Fibroblast of upper back skin (primary cell): ENCODE data around the gene SH3D19.
A peak's percentile ranks its signal among the peaks of the same experiment; 100 is the strongest.
"Not testable (repeated sequence)": the region's sequence is repeated elsewhere in the genome, so short reads cannot be mapped to it uniquely, and the experiment has no call there.

Experiments
- DNase-seq: peaks from one replicate; pipeline ENCODE4 v3.0.0-alpha.2; 2013

The SH3D19 gene

DNA sequence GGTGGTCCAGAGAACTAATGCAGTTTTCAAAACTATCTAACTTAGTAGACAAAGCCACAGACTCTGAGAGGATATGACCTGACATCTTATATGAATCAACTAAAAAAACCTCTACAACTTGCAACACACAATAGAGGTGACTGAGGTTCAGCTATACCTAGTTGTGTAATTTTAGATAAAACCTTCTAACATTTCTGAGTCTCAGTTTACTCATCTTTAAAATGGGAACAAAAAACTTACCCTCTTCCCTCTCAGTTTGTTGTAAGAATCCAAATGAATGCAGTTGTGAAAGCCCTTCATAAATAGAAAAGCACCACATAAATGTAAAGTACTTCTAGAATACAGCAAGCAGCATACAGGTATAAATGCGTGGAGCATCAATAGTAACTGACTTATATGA, 5.9 kb downstream of the SH3D19 start:
- DNase-seq, result no peak

DNA sequence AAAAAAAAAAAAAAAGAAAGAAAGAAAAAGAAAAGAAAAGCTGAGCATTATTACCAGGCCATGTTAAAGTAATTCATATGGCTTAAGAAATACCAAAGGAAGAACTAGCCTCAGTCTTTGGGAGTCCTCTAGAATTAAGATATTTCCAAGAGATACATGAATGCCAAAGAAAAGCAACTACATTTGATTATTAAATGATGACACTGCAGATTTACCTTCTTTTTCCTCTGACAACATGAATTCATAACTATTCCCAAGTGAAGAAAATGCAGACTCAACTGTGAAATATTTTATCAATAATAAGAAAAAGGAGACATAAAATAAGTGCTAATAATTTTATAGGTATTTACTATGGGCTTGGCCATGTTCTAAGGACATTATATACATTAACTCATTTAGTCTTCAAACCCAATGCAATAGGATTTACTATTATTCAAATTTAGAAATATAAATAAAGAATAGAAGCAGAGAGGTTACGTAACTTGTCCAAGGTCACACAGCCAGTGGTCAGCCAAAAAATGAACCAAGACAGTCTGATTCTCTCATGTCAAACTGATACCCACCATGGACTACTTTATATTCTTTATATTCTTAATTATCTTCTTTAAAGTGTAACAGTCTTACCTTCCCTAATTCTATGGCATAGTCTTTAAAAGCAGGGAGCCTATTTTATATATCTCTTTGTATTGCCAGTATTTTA, 6.9 kb downstream of the SH3D19 start:
- no peak for DNase-seq

GRCh38 chr4:151316645-151317044, 8.8 kb downstream of the SH3D19 start:
- no peak for DNase-seq

DNA sequence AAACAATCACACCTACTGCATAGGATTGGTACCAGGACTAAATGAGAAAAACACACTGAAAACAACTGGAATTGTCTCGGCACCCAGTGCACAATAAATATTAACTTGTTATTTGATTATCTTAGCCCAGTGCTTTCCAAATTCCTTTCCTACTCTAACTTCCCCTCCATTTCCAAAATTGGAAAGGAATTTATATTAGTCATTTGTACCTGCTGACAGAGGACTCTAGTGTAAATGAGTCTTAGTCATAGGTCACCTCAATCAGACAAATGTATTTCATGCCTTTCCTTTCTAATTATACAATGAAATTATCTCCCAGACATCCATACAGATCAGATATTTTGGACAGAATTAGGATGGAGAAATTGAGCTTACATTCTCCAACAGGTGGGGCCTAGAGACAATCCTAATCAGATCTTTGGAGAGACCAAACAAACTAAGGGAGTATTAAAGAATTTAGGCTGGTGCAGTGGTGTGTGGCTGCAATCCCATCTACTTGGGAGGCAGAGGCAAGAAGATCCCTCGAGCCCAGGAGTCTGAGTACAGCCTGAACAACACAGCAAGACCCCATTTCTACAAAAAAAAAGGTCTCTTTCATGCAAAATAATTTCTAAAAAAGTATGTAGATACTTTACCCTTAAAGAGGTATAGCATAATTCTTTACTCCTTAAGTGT, 10.1 kb downstream of the SH3D19 start:
- DNase-seq, result peak; percentile 29

DNA sequence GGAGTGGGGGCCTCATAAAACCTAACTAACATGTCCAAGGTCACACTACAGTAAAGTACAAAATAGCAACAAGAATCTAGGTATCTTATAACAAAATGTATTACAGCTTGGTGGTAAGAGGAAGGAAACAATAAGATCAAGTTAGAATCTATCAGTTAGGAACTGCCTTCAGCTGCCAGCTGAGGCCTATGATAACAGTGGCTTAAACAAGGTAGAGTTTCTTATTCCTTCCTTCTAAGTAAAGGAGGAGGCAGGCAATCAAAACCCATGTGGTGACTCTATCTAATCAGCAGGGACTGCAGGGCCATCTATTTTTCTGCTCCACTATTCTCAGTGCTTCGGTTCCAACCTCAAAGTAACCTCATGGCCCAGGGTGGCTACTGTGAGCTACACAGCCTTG, 10.9 kb downstream of the SH3D19 start:
- no peak for DNase-seq

DNA sequence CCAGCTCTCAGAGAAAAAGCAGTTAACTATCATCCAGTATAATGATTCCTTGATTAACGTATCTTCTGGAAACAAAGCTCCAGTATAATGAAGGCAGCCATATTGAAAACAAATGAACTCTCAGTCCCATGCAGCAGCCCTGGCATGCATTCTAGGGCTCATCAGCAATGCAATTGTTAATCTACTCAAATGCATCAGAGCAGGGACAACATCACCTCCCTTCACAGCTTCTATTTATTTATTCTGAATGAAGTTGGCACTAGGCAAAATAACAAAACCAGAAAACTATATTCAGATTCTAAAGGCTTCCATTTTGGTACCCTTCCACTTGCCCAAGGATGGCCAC, 11.4 kb downstream of the SH3D19 start:
- DNase-seq, result no peak

GRCh38 chr4:151313306-151314009, 11.9 kb downstream of the SH3D19 start:
- DNase-seq, result no peak

DNA sequence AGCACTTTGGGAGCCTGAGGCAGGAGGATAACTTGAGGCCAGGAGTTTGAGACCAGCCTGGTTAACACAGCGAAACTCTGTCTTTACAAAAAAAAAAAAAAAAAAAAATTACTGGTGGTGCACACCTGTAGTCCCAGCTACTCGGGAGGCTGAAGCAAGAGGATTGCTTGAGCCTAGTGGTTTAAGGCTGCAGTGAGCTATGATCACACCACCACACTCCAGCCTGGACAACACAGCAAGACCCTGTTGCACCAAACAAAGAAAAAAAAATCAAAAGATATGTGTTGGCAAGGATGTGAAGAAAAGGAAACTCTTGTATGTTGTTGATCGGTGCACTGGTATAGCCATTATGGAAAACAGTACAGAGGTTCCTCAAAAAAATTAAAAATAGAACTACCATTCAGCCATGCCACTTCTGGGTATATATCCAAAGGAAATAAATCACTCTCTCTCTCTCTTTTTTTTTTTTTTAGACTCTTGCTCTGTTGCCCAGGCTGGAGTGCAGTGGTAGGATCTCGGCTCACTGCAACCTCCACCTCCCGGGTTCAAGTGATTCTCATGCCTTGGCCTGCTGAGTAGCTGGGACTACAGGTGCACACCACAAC, 15.2 kb downstream of the SH3D19 start:
- no peak for DNase-seq

DNA sequence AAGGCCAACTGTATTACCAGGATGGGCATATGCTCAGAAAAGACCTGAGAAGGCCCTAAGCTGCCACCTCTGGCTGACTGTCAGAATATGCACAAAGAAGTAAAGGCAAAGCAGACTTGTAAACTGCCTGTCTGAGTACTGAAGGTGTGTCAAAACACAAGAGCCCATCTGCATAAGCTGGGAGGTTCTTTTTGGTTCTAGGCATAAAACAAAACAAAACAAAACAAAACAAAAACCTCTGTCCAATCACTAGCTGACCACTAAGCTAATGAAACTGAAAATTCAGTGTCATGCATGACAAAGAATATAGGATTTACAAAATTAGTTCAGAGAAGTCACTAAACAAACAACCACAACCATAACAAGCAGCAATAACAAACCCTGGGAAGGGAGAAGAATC, 20.6 kb downstream of the SH3D19 start:
- no peak for DNase-seq

DNA sequence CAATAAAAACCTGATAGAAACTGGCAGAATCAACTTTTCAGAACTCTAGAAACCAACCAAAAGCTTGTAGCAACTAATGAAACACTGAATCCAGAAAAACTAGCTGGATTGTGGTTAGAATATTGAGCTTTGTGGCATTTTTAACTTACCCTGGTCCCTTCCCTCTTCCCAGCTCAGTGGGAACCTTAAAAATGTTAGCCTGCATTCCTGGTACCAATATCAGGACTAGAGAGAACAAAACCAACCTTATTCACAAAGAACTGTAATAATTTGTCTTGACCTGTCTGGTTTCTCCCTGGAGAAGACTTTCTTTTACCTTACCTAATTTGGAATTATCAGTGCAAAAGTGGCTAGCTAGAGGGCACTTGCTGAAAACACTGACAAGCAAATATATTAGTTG, 21.2 kb downstream of the SH3D19 start:
- DNase-seq, result peak; percentile 5

DNA sequence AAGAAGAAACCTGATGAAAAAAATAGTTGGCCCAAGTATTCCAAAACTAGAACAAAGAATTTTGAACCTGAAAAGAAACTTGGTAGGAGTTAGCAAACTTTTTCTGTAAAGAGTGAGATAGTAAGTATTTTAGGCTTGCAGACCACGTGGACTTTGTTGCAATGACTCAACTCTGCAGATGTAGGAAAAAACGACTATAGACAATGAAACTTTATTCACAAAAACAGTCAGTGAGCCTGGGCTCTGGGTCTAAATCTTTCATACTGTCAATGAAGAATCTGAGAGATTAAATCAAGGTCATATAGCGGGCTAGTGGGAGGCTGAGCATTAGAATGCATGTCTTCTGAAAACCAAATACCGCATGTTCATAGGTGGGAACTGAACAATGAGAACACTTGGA, 23.0 kb downstream of the SH3D19 start:
- peak; percentile 66 for DNase-seq

GRCh38 chr4:151297170-151297569, 28.2 kb downstream of the SH3D19 start:
- no peak for DNase-seq

- DNase-seq, result no peak
Measured at GRCh38 chr4:151296227-151296626, 29.2 kb downstream of the SH3D19 start.

- no peak for DNase-seq
Measured at GRCh38 chr4:151294833-151295496, 30.4 kb downstream of the SH3D19 start.

- no peak for DNase-seq
Measured at GRCh38 chr4:151292038-151292437, 33.4 kb downstream of the SH3D19 start.

- DNase-seq, result peak; percentile 8
Measured at GRCh38 chr4:151291485-151291884, 33.9 kb downstream of the SH3D19 start.

DNA sequence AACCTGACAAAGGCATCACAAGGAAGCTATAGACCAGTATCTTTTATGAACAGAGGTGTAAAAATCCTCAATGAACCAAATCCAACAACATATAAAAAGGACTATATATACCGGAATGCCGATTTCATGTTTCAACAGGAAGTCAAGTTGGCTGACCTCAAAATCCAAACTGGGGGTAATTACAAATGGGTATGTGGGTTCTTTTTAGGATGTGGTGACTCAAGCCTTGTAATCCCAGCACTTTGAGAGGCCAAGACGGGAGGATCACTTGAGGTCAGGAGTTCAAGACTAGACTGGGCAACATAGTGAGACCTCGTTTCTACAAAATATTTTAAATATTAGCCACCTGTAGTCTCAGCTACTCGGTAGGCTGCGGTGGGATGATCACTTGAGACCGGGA, 38.0 kb downstream of the SH3D19 start:
- DNase-seq, result no peak

- DNase-seq, result no peak
Measured at GRCh38 chr4:151284534-151285245, 40.7 kb downstream of the SH3D19 start.

DNA sequence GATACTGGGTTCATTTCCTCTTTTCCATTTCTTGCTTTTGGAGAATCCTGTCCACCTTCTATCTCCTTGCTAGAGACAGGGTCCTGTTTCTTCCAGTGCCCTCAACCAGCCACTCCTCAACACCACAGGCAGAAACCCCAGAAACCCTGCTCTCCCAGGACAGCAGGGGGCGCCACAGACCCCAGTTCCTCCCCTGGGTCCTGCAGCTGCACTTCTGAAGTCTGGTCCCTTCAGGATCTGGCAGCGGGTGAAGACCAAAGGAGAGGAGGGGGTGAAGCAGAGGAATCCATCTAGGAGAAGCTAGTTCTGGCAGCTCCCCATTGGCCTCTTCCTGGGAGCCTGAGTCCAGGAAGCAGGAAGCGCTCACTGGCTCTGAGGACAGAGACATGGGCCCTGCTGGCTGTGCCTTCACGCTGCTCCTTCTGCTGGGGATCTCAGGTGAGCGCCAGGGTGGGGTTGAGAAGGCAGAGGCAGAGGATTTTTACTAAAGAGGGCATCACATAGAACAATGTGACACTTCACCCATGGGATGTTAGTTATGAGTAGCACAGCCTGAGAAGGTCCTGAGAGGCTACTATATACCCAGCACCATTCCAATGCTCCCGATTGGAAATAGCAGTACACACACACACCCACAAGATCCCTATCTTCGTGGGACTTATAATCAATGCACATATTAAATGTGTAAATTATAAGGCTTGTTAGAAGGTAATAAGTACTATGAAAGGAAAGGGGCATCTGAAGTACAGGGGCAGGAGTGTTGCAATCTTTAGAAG, 48.4 kb downstream of the SH3D19 start, which contains the start of gene PRSS48:
Gene PRSS48, plus strand, starts transcription at position 375 of the 776 bp plus-strand sequence. Its CDS starts 12 bp downstream, at position 387.
- DNase-seq, result peak; percentile 64

GRCh38 chr4:151268905-151269304, 56.5 kb downstream of the SH3D19 start:
- not testable (repeated sequence) for DNase-seq

DNA sequence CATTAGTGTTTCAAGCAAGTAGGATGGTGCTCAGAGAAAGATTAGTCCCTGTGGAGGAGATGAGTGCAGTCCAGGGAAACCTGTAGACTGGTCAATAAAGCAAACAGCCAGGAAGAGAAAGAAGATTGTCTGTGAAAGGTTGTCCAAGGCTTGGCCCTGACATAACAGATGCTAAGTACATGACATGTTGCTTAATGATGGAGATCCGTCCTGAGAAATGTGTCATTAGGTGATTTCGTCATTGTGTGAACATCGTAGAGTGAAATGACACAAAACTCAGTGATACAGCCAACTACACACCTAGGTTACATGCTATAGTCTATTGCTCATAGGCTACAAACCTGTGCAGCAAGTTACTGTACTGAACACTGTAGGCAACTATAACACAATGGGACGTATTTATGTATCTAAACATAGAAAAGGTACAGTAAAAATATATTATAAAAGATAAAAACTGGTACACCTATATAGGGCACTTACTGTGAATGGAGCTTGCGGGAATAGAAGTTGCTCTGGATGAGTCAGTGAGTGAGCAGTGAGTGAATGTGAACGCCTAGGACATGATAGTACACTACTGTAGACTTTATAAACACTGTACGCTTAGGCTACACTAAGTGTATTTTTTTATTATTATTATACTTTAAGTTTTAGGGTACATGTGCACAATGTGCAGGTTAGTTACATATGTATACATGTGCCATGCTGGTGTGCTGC, 57.4 kb downstream of the SH3D19 start:
- DNase-seq, result no peak
